Stimulated activated CD8-positive, alpha-beta memory T cell treated with anti-CD3 and anti-CD28 coated beads, Interleukin-7, amount 100 ng/mL, for 24 hours (primary cell): Measurements from ENCODE around the gene C8B.

ENCODE experiments used
- DNase-seq: peaks from one replicate; pipeline ENCODE4 v3.0.0-alpha.2; 2020; ENCODE audit warnings: low read depth

The C8B gene

GRCh38 chr1:56965916-56966697, at the start of gene C8B:
Gene C8B (minus strand): TSS chr1:56966015. CDS start chr1:56965948, 67 bp downstream.
- no peak for DNase-seq

GRCh38 chr1:57015071-57015470, 49.3 kb upstream of the C8B start:
- DNase-seq = no peak

GRCh38 chr1:57013522-57013921, 47.7 kb upstream of the C8B start:
- DNase-seq = no peak

GRCh38 chr1:57012315-57012714, 46.5 kb upstream of the C8B start:
- DNase-seq = no peak

GRCh38 chr1:57010511-57010910, 44.7 kb upstream of the C8B start:
- DNase-seq = no peak

GRCh38 chr1:57007948-57008347, 42.1 kb upstream of the C8B start:
- no peak for DNase-seq

- DNase-seq = no peak
Measured at GRCh38 chr1:57007472-57007871, 41.7 kb upstream of the C8B start.

GRCh38 chr1:57003398-57004139, 37.8 kb upstream of the C8B start:
- no peak for DNase-seq

- DNase-seq = no peak
Measured at GRCh38 chr1:56995414-56996100, 29.7 kb upstream of the C8B start.

- no peak for DNase-seq
Measured at GRCh38 chr1:56993475-56993874, 27.7 kb upstream of the C8B start.

GRCh38 chr1:56992318-56993125, 26.7 kb upstream of the C8B start:
- DNase-seq = no peak

- no peak for DNase-seq
Measured at GRCh38 chr1:56991576-56991975, 25.8 kb upstream of the C8B start.

GRCh38 chr1:56986397-56986796, 20.6 kb upstream of the C8B start:
- no peak for DNase-seq

- DNase-seq = no peak
Measured at GRCh38 chr1:56985857-56986256, 20.0 kb upstream of the C8B start.

GRCh38 chr1:56983484-56983883, 17.7 kb upstream of the C8B start:
- DNase-seq = no peak

- no peak for DNase-seq
Measured at GRCh38 chr1:56979986-56980755, 14.4 kb upstream of the C8B start.

- DNase-seq = no peak
Measured at GRCh38 chr1:56978819-56979218, 13.0 kb upstream of the C8B start.

- no peak for DNase-seq
Measured at GRCh38 chr1:56977910-56978309, 12.1 kb upstream of the C8B start.

GRCh38 chr1:56975446-56975845, 9.6 kb upstream of the C8B start:
- DNase-seq = no peak

- no peak for DNase-seq
Measured at GRCh38 chr1:56973923-56974742, 8.3 kb upstream of the C8B start.
